Small intestine (tissue), 7 donors: Measurements from ENCODE around the gene DNAJC6. TPM values are rescaled to one million over a fixed set of nuclear protein-coding genes. Genes with fewer than 3 reads are reported as not detected.

Experiments
- DNase-seq, 2 donors: peaks; one replicate each; pipeline versions ENCODE4 v3.0.0 to v3.0.0-alpha.2; 2013
- FAIRE-seq: peaks from 2 replicates; lab custom pipeline; 2012; peaks lifted over from hg19 to GRCh38; lab: Jason Lieb, UNC
- H3K27ac ChIP-seq, 3 donors: one replicate each; pipeline ENCODE4 v1.5.1; 2013; ENCODE audit warnings: low read length in 2 of 3, mild to moderate bottlenecking in 2 of 3, control low read depth in 1 of 3, inconsistent platforms in 1 of 3, low read depth in 1 of 3, moderate library complexity in 1 of 3
- H3K27me3 ChIP-seq, 3 donors: one replicate each; pipeline ENCODE4 v1.6.1; 2013; ENCODE audit warnings: low read length in 3 of 3, inconsistent platforms in 1 of 3; ENCODE audit not compliant: control insufficient read depth in 3 of 3, insufficient read depth in 3 of 3
- H3K36me3 ChIP-seq, 3 donors: one replicate each; pipeline ENCODE4 v1.6.1; 2013; ENCODE audit warnings: low read length in 3 of 3, inconsistent platforms in 1 of 3, low read depth in 1 of 3, mild to moderate bottlenecking in 1 of 3, moderate library complexity in 1 of 3; ENCODE audit not compliant: control insufficient read depth in 3 of 3, insufficient read depth in 2 of 3
- H3K4me1 ChIP-seq, 3 donors: one replicate each; pipeline ENCODE4 v1.6.1; 2013; ENCODE audit warnings: low read length in 2 of 3, inconsistent platforms in 1 of 3, low read depth in 1 of 3, mild to moderate bottlenecking in 1 of 3, moderate library complexity in 1 of 3; ENCODE audit not compliant: control insufficient read depth in 3 of 3, insufficient read depth in 2 of 3
- H3K4me3 ChIP-seq, 3 donors: one replicate each; pipeline ENCODE4 v1.5.1; 2013; ENCODE audit warnings: low read length in 3 of 3, control low read depth in 1 of 3, inconsistent platforms in 1 of 3, low read depth in 1 of 3, mild to moderate bottlenecking in 1 of 3, moderate library complexity in 1 of 3
- H3K9me3 ChIP-seq, 2 donors: one replicate each; pipeline ENCODE4 v1.6.1; 2013; ENCODE audit warnings: low read depth in 1 of 2, low read length in 1 of 2; ENCODE audit not compliant: control insufficient read depth in 2 of 2, insufficient read depth in 1 of 2
- WGBS, 3 donors: extraction: QIAGEN DNeasy Blood & Tissue Kit; methylation state at CpG; one replicate each; pipeline ENCODE4 v1.1.7; 2013; 5-methylcytosine and 5-hydroxymethylcytosine counted together
- polyA plus RNA-seq, 4 donors: library from polyadenylated mRNA; stranded (reverse) in 3 of 4; unstranded in 1 of 4; fragments of 200-250 nt in 3 of 4; fragments of 120-200 nt in 1 of 4; gene quantifications; one replicate each; pipeline versions ENCODE4 v1.2.1 to v1.2.3, GENCODE V29; 2013
- donor health status: healthy with polysubstance abuse.
- donor health status: control.
- donor health status: control.
- donor health status: Bipolar disorder and iron deficiency.
- donor health status: healthy.

Gene DNAJC6
- polyA plus RNA-seq, 4 donors, result 0.22 to 3.1 (median 1.4) TPM

GRCh38 chr1:65266476-65266875 lies 42.9 kb upstream of the DNAJC6 start:
- H3K36me3 ChIP-seq, result no peaks in the 10 kb centered on the region
- no peak for DNase-seq
- H3K27ac ChIP-seq, result no peak overlapping the region
- peaks cover 0 to 3% (median 0%) of the 10 kb centered on the region in 3 donors for H3K4me1 ChIP-seq
- H3K4me3 ChIP-seq, result no peak overlapping the region
- H3K27me3 ChIP-seq, result peaks cover 2 to 21% (median 15%) of the 10 kb centered on the region in 3 donors
- no peaks in the 10 kb centered on the region for H3K9me3 ChIP-seq
- 16 to 26% (median 16%) methylated on average over 1 of the region's 1 CpG for WGBS, 3 donors
- FAIRE-seq, result no peak

- H3K36me3 ChIP-seq, result no peaks in the 10 kb centered on the region
- peaks cover 0 to 3% (median 0%) of the 10 kb centered on the region in 3 donors for H3K4me1 ChIP-seq
- H3K27me3 ChIP-seq, result peaks cover 2 to 21% (median 15%) of the 10 kb centered on the region in 3 donors
- no peak overlapping the region for H3K27ac ChIP-seq
- DNase-seq, result no peak
- H3K9me3 ChIP-seq, result no peaks in the 10 kb centered on the region
- WGBS, 3 donors, result 79 to 83% (median 82%) methylated on average over 4 of the region's 4 CpGs
- H3K4me3 ChIP-seq, result no peak overlapping the region
- FAIRE-seq, result no peak
Observed at GRCh38 chr1:65267271-65267670, 42.1 kb upstream of the DNAJC6 start.

- peaks cover 2 to 21% (median 15%) of the 10 kb centered on the region in 3 donors for H3K27me3 ChIP-seq
- H3K4me1 ChIP-seq, result peaks cover 0 to 3% (median 0%) of the 10 kb centered on the region in 3 donors
- DNase-seq (no peak), FAIRE-seq (no peak)
- WGBS, 3 donors, result 46 to 63% (median 50%) methylated on average over 1 of the region's 1 CpG
- no peaks in the 10 kb centered on the region for H3K9me3 ChIP-seq
- no peaks in the 10 kb centered on the region for H3K36me3 ChIP-seq
- H3K4me3 ChIP-seq, result no peak overlapping the region
- H3K27ac ChIP-seq, result no peak overlapping the region
Observed at GRCh38 chr1:65267683-65268082, 41.7 kb upstream of the DNAJC6 start.

- H3K4me1 ChIP-seq, result peaks cover 0 to 1% (median 0%) of the 10 kb centered on the region in 3 donors
- no peak overlapping the region for H3K4me3 ChIP-seq
- H3K36me3 ChIP-seq, result no peaks in the 10 kb centered on the region
- no peaks in the 10 kb centered on the region for H3K9me3 ChIP-seq
- no peak overlapping the region for H3K27ac ChIP-seq
- peaks cover 2 to 13% (median 9%) of the 10 kb centered on the region in 3 donors for H3K27me3 ChIP-seq
- no peak for FAIRE-seq
- DNase-seq, result no peak
- WGBS, 3 donors, result 66 to 86% (median 78%) methylated on average over 2 of the region's 2 CpGs
Observed at GRCh38 chr1:65269612-65270011, 39.7 kb upstream of the DNAJC6 start.

- H3K27me3 ChIP-seq, result peaks cover 0 to 3% (median 0%) of the 10 kb centered on the region in 3 donors
- no peak for FAIRE-seq
Observed at GRCh38 chr1:65276197-65276939, 33.0 kb upstream of the DNAJC6 start.

GRCh38 chr1:65277605-65278347 lies 31.6 kb upstream of the DNAJC6 start:
- FAIRE-seq, result no peak

More at GRCh38 chr1:65276197-65276939, 33.0 kb upstream of the DNAJC6 start:
- H3K27ac ChIP-seq, result no peak overlapping the region
- H3K4me1 ChIP-seq, result no peaks in the 10 kb centered on the region
- no peak for DNase-seq
- WGBS, 3 donors, result 56 to 67% (median 61%) methylated on average over 1 of the region's 1 CpG
- H3K36me3 ChIP-seq, result no peaks in the 10 kb centered on the region
- H3K9me3 ChIP-seq, result no peaks in the 10 kb centered on the region
- H3K4me3 ChIP-seq, result no peak overlapping the region

GRCh38 chr1:65278376-65279069 lies 30.8 kb upstream of the DNAJC6 start:
- no peaks in the 10 kb centered on the region for H3K36me3 ChIP-seq
- no peak overlapping the region for H3K4me3 ChIP-seq
- no peak for FAIRE-seq
- no peaks in the 10 kb centered on the region for H3K4me1 ChIP-seq
- no peak for DNase-seq
- WGBS, 3 donors, result 59 to 84% (median 68%) methylated on average over 5 of the region's 5 CpGs
- H3K9me3 ChIP-seq, result no peaks in the 10 kb centered on the region
- peaks cover 0 to 3% (median 0%) of the 10 kb centered on the region in 3 donors for H3K27me3 ChIP-seq
- H3K27ac ChIP-seq, result no peak overlapping the region

More at GRCh38 chr1:65277605-65278347, 31.6 kb upstream of the DNAJC6 start:
- DNase-seq, result no peak
- no peak overlapping the region for H3K4me3 ChIP-seq
- H3K27ac ChIP-seq, result no peak overlapping the region
- no peaks in the 10 kb centered on the region for H3K4me1 ChIP-seq
- H3K9me3 ChIP-seq, result no peaks in the 10 kb centered on the region
- WGBS, 3 donors, result 55 to 61% (median 60%) methylated on average over 10 of the region's 10 CpGs
- H3K36me3 ChIP-seq, result no peaks in the 10 kb centered on the region
- H3K27me3 ChIP-seq, result peaks cover 0 to 3% (median 0%) of the 10 kb centered on the region in 3 donors
